ENCODE data around the gene PPA2. TPM values are rescaled to one million over a fixed set of nuclear protein-coding genes. Genes with fewer than 3 reads are reported as not detected.

PPA2 gene
- polyA plus RNA-seq, 1 donor from 2014 or later, result 151 TPM

DNA sequence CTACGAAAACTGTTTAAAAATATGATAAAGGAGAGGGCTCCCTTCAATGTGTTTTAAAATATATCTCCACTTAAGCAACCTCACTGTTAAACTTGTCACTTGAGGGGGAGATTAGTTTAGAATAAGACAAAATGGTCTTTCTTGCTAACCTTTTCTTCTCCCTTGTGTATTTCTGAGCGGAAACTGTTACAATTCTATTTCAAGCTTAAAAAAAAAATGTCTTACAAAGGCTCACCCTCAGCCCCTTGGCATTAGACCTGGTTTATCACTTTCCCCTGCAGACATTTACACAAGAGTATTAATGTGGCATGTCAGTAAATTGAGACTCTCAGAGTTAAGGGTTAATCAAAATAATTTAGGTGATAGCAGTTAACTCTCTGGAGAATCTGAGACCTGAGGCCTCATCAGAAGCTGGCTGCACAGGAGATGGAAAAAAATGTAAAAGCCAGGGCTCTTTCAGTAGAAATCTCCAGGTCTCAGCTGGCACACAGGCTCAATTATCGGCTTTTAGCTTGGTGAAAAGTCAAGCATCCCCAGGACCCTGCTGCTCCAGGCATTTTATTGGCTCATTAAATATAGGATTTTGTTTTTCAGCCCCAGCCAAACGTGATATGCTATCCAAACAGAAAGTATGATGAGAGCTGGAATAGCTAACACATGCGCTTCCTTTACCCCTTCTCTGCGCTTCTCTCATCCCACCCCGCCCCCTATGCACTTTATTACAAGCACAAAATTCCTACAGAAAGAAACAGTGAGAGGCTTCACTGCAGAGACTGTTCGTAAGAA, 130.5 kb downstream of the PPA2 start:
- Histone ChIP-seq H3F3A (ENCODE audit: insufficient read depth, low read length, poor library complexity, severe bottlenecking) (no peaks in the 10 kb centered on the region), H3K27ac (ENCODE audit: low read length) (peak overlapping the region; percentile 50), H3K9me3 (ENCODE audit: low read length) (no peaks in the 10 kb centered on the region), H4K20me1 (ENCODE audit: insufficient read depth) (no peaks in the 10 kb centered on the region), H3K27me3 (ENCODE audit: insufficient read depth, low read depth, low read length) (no peaks in the 10 kb centered on the region), H2AFZ (ENCODE audit: low read depth, low read length) (no peak overlapping the region), H3K4me3 (ENCODE audit: low read length) (peak overlapping the region; percentile 12), H3K36me3 (ENCODE audit: insufficient read depth, low read length) (no peaks in the 10 kb centered on the region), H3K79me2 (replicated peaks; ENCODE audit: insufficient read depth, low read length) (no peaks in the 10 kb centered on the region), H3K9me2 (ENCODE audit: insufficient read depth, low read length) (no peaks in the 10 kb centered on the region), H3K4me2 (ENCODE audit: low read length) (peak overlapping the region; percentile 18), H3K9ac (ENCODE audit: low read length) (peak overlapping the region; percentile 12)
- no peak for TF ChIP-seq EP300 (conservative IDR thresholded peaks at IDR 0.05; ENCODE audit: poor library complexity, severe bottlenecking)
- TF ChIP-seq, protein P1, sequence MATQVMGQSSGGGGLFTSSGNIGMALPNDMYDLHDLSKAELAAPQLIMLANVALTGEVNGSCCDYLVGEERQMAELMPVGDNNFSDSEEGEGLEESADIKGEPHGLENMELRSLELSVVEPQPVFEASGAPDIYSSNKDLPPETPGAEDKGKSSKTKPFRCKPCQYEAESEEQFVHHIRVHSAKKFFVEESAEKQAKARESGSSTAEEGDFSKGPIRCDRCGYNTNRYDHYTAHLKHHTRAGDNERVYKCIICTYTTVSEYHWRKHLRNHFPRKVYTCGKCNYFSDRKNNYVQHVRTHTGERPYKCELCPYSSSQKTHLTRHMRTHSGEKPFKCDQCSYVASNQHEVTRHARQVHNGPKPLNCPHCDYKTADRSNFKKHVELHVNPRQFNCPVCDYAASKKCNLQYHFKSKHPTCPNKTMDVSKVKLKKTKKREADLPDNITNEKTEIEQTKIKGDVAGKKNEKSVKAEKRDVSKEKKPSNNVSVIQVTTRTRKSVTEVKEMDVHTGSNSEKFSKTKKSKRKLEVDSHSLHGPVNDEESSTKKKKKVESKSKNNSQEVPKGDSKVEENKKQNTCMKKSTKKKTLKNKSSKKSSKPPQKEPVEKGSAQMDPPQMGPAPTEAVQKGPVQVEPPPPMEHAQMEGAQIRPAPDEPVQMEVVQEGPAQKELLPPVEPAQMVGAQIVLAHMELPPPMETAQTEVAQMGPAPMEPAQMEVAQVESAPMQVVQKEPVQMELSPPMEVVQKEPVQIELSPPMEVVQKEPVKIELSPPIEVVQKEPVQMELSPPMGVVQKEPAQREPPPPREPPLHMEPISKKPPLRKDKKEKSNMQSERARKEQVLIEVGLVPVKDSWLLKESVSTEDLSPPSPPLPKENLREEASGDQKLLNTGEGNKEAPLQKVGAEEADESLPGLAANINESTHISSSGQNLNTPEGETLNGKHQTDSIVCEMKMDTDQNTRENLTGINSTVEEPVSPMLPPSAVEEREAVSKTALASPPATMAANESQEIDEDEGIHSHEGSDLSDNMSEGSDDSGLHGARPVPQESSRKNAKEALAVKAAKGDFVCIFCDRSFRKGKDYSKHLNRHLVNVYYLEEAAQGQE (IDR thresholded peaks at IDR 0.05; ENCODE audit: borderline replicate concordance), result peak; percentile 25
- TF ChIP-seq POLR2AphosphoS5 (IDR thresholded peaks at IDR 0.05), result no peak

DNA sequence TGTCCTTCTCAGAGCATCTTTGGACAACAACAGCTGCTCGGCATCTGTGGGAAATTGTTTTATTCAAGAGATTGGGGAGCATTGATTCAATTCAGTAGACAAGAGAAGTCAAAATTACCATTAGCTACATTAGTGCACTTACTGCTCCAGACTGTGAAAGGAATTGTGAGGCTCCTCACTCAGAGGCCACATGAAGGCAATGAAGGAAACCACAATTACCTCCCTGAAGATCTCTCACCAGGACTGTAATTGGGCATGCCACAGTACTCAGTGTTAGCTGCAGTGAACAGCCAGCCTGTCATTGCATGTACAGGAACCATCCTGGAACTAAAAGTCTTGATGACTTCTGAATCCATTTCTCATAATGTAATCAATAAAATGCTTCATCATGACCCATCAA, 144.8 kb downstream of the PPA2 start:
- Histone ChIP-seq H3K4me2 (ENCODE audit: low read length) (peak overlapping the region; percentile 53), H3K27me3 (ENCODE audit: insufficient read depth, low read depth, low read length) (no peaks in the 10 kb centered on the region), H4K20me1 (ENCODE audit: insufficient read depth) (no peaks in the 10 kb centered on the region), H3K4me3 (ENCODE audit: low read length) (peak overlapping the region; percentile 31), H3F3A (ENCODE audit: insufficient read depth, low read length, poor library complexity, severe bottlenecking) (no peaks in the 10 kb centered on the region), H3K36me3 (ENCODE audit: insufficient read depth, low read length) (no peaks in the 10 kb centered on the region), H3K79me2 (replicated peaks; ENCODE audit: insufficient read depth, low read length) (no peaks in the 10 kb centered on the region), H3K27ac (ENCODE audit: low read length) (peak overlapping the region; percentile 86), H2AFZ (ENCODE audit: low read depth, low read length) (no peak overlapping the region), H3K9ac (ENCODE audit: low read length) (peak overlapping the region; percentile 39), H3K9me2 (ENCODE audit: insufficient read depth, low read length) (no peaks in the 10 kb centered on the region), H3K9me3 (ENCODE audit: low read length) (no peaks in the 10 kb centered on the region)
- TF ChIP-seq EP300 (conservative IDR thresholded peaks at IDR 0.05; ENCODE audit: poor library complexity, severe bottlenecking) (peak; percentile 93), TAF1 (IDR thresholded peaks at IDR 0.05; ENCODE audit: low read depth) (peak; percentile 50), MXI1 (conservative IDR thresholded peaks at IDR 0.05; ENCODE audit: poor library complexity, severe bottlenecking) (peak; percentile 9), POLR2AphosphoS5 (IDR thresholded peaks at IDR 0.05) (peak; percentile 86), RAD21 (conservative IDR thresholded peaks at IDR 0.05) (no peak), SMC3 (conservative IDR thresholded peaks at IDR 0.05; ENCODE audit: poor library complexity) (peak; percentile 19), EZH2 (IDR thresholded peaks at IDR 0.05; ENCODE audit: borderline replicate concordance, insufficient read depth, low read length, poor library complexity, severe bottlenecking) (no peak)
- TF ChIP-seq, protein P2, sequence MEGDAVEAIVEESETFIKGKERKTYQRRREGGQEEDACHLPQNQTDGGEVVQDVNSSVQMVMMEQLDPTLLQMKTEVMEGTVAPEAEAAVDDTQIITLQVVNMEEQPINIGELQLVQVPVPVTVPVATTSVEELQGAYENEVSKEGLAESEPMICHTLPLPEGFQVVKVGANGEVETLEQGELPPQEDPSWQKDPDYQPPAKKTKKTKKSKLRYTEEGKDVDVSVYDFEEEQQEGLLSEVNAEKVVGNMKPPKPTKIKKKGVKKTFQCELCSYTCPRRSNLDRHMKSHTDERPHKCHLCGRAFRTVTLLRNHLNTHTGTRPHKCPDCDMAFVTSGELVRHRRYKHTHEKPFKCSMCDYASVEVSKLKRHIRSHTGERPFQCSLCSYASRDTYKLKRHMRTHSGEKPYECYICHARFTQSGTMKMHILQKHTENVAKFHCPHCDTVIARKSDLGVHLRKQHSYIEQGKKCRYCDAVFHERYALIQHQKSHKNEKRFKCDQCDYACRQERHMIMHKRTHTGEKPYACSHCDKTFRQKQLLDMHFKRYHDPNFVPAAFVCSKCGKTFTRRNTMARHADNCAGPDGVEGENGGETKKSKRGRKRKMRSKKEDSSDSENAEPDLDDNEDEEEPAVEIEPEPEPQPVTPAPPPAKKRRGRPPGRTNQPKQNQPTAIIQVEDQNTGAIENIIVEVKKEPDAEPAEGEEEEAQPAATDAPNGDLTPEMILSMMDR (IDR thresholded peaks at IDR 0.05; ENCODE audit: poor library complexity, severe bottlenecking), result no peak
- TF ChIP-seq, protein P1 (IDR thresholded peaks at IDR 0.05; ENCODE audit: borderline replicate concordance), result peak; percentile 88

All from neural cell (in vitro differentiated cells).